UCSD-AML1 (cell line): Measurements from ENCODE around the gene CWC25.
"Not testable (repeated sequence)": the region's sequence is repeated elsewhere in the genome, so short reads cannot be mapped to it uniquely, and the experiment has no call there.

Experiments
- DNase-seq: peaks from one replicate; lab custom pipeline; 2025; ENCODE audit not compliant: unreplicated experiment; lab: John Stamatoyannopoulos, UW

Gene CWC25

DNA sequence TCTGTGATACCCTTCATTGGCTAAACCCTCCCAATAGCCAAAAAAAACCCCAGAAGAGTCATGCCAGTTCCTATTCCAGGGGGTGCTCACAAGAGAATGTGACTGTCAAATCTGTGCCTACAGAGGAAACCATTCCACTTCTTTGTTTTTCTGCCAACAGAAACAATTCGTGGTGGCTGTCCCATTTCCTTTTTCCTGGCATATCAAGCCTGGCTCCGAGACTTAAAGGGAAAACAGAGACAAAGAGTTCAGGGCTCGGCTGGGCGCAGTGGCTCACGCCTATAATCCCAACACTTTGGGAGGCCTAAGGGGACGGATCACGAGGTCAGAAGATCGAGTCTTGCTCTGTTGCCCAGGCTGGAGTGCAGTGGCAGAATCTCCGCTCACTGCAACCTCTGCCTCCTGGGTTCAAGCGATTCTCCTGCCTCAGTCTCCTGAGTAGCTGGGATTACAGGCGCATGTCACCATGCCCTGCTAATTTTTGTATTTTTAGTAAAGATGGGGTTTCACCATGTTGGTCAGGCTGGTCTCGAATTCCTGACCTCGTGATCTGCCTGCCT is 34.9 kb downstream of the CWC25 start:
- not testable (repeated sequence) for DNase-seq

DNA sequence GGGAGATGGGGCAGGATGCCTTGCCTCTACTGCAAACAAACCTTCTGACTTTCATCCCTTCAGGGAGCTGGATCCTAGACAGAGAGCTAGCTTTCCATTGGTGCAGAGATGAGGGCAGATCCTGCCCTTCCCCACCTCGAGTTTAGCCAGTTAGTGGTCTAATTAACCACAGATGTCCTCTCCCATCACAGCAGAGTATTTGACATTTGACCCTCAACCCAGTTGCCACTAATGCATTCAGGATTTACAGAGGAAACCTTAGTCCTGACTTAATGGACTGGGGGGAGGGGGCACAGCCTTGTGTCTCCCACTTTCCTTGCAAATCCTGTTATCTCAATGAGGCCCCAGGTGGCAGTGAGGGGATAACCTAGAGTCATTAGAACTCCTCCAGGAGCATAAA is 35.9 kb downstream of the CWC25 start:
- no peak for DNase-seq

DNA sequence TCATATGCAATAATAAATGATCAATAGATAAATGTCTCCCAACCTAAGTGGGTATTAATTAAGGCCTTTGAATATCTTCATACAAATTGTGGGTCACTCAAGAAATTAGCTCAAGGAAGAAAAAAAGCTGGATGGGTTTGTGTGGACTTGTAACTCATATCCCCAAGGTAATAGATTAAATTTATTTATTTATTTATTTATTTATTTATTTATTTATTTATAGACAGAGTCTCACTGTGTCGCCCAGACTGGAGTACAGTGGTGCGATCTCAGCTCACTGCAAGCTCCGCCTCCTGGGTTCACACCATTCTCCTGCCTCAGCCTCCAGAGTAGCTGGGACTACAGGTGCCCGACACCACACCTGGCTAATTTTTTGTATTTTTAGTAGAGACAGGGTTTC is 37.1 kb downstream of the CWC25 start:
- DNase-seq = not testable (repeated sequence)

DNA sequence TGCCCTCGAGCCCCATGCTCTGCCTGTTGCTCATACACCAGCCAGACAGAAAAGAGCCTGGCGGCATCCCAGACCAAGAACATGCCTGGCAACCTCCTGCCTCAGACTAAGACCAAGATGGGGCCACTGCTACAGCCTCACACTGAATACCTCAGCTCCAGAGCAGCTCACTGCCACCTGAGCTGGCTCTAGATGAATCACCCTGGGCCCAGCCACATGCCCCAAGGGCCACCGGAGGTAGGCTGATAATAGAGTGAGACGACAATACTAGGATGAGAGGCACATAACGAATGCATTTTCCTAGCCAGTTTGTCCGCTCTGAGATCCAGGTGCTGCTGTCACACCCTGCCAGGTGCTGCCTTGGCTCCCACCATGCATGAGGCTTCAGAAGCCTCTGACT is 38.7 kb downstream of the CWC25 start:
- no peak for DNase-seq

DNA sequence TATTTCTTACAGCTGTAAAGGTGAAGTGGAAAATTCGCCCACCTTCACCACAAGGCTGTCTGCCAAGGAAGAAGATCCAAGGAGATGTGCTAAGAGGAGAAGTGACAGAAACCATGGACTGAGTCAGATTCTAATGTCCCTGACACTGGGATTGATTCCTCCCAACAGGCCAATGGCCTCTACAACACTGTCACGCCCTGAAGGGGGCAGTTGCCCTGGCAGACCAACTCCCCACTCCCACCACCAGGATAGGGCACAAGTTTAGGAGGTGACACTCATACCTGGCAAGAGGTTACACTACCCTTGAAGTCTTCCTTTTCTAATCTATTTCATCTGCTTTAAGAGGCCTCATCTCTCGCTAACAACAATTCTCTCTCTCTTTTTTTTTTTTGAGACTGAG is 41.9 kb downstream of the CWC25 start:
- DNase-seq = no peak

DNA sequence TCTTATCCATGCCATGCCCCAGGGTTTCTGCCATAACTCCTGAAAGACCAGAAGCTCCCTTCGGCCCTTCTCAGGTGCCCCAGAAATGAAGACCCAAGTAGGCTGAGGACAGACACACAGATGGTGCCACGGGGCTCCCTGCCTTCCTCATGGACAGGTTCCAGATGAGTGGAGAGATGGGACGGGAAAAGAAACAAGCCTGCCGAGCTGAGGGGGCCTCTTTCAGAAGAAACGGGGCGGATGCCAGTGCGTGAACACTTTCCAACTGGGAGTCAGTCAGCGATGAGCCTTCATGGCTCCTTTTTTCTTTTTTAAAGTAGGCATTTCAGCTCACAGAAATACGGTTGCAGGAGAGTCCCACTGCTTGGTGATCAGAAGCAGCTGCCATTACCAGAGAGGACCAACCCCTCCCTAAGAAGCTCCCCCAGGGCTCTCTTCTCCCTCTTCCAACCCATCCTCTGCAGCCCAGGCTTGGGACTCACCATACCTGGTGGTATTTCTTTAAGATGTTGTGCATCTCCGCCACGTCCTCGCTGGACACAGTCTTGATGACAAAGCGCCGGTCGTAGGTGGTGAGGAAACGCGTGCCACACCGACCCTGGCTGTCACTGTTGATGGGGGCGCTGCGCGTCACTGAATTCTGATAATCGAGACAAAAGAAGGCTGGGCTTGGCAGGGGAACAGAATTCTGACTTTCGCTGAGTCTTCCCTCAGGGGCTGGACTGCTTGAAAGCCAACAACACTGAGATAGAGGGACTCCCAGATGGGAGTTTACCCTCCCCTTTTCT is 45.0 kb downstream of the CWC25 start:
- no peak for DNase-seq

DNA sequence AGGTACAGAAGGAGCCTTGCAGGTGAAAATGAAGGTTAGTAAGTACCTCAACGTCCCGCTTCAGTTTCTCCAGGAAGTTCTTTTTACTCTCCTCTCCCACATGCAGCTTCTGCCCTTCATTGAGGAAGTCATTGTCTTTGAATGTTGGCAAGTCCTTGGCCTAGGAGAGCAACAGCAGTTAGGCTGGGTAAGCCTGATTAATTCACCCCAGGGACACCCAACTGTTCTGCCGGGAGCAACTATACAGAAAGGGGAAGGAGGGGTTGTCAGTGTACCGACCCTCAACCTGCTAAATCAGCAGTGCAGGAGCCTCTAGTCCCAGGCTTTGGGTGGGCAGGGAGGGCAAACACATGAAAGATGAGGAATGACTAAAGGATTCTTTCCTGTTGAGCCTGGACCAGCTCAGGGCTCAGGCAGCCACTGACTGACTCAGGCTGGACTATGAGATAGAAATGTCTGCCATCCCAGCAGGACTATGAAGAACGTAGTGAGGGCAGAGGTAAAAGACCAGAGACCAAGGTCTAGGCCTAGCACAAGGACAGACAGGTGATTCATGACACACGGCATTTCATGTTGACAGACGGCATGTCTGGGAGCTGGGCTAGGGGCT is 47.4 kb downstream of the CWC25 start:
- DNase-seq = no peak

DNA sequence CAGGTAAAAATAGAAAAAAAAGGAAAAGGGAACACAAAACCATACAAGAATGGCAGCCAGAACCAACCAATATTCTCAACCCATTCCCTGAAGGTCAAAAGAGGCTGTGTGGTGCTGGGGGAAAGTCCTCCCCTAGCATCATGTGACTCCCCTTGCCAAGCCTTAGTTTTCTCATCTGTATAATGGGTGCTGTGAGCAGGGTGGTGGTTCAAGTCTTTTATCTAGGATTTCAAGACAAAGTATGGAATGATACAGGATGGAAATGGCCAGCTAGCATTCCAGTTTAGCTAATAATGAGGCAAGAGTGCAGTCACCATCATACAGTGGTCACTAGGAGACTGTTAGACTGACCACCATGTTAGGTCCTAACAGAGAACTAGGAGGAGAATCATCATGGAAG is 51.9 kb downstream of the CWC25 start:
- DNase-seq = no peak

DNA sequence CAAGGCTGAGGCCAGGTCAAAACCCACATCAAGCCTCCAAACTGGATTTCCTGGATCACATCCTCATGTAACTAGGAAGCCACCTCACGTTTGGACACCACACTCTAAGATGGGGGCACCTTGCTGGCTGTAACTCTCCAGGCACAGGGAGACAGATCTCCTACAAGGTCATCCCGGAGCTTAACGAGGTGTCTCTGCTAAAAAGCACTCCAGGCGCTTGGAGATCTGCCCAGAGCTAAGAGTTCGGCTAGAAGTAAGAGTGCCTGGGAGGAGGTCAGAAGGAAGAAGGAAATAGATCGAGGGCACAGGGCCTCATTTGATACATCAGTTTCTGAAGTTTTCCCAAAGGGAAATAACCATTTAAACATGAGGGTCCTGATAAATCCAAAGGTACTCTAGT is 56.7 kb downstream of the CWC25 start:
- no peak for DNase-seq

DNA sequence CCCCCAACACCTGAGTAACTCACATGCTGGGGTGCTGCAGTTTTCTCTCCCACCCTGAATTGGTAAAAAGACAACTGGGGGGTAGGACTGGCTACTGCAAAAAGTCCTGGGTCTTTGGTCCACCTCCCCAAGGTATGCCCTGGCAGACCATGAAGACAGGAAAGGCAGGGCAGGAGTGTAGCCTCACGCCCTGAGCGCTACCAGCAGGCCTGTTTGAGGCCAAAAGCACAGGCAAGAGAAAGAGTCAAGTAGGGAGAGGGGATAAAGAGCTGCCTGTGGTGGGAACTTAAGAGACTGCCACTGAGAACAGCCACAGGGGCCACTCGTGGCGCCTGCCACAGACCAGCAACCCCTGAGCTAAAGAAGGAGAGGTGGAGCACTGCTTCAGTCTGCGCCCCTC is 58.8 kb downstream of the CWC25 start:
- DNase-seq = no peak

DNA sequence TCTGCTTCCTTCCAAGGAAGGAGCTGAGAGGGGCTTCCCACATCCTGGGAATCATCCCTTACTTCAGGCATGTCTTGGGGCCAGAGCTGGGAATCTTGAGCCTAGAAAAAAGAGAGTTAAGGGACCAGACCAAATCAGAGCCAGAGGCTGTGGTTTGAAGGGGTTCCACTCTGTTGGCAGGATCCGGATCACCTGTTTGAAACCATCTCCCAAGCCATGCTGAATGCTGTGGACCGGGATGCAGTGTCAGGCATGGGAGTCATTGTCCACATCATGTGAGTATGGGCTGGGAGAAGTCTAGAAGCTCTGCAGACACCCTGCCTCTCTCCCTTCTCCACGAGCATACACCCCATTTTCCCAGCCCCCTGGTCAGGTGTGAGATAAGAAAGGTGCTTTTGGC is 62.9 kb downstream of the CWC25 start:
- DNase-seq = no peak

DNA sequence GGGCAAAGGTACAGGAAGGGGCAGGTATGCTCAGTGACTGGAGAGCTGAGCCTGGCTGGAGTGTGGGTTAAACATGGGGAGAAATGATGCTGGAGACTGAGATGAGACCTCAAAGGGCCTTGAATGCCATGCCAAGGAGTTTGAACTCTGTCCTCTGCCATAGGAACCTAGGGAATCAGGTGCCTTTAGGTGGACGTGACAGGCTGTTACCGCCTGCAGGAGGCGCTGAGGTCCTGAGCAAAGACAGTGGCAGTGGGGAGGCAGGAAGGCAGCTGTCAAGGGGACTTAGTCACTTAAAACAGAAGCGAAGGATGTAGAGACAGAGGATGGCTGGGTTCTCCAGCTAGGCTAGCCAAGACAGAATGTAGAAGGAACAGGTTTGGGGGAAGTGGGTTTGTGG is 63.5 kb downstream of the CWC25 start:
- peak; percentile 44 for DNase-seq

DNA sequence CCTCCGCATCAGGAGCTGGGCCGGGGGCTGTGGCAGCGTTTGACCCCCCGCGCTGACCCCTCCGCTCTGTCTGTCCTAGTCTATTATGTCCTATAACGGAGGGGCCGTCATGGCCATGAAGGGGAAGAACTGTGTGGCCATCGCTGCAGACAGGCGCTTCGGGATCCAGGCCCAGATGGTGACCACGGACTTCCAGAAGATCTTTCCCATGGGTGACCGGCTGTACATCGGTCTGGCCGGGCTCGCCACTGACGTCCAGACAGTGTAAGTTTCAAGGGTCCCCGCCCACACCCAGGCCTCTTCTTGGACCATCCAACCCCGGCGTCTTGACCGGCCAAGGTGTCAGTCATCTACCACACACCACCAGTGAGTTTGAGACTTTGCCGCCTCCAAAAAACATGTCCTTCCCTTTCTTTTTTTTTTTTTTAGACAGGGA is 72.0 kb downstream of the CWC25 start:
- no peak for DNase-seq

DNA sequence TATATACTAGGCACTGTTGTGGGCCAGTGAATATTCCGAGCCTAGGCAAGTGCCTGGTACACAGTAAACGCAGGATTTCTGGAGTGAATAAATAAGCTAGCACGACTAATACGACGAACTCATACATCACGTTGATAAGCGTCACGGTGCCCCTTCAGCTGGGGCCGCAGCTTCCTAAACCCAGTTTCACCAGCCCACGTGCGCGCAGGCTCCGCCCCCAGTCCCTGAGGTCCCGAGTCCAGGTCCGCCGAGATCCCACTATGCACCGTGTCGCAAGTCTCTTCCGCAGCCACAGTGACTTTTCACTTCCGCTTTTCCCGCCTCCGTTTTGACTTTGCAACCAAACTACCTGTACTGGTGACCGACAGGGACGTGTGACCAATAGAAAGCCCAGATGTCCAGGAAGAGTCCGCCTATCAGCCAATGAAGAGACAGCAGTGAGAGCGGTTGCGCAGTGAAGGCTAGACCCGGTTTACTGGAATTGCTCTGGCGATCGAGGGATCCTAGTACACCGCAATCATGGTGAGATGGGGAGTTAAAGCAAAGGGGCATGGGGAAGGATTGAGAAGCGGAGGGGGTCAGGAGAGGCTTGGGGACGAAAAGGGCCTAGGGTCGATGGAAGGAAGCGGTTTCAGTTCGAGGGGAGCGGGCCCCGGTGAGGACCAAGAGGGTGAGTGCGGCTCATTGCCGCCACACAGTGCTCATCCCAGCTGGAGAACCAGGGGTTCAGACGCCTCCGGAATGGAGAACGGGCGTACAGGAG is 72.6 kb downstream of the CWC25 start, which contains the start of gene PSMB3:
TSS of gene PSMB3 (plus strand) at position 434 of the 763 bp plus-strand sequence. CDS start at position 520, 86 bp downstream.
- peak; percentile 98 for DNase-seq

DNA sequence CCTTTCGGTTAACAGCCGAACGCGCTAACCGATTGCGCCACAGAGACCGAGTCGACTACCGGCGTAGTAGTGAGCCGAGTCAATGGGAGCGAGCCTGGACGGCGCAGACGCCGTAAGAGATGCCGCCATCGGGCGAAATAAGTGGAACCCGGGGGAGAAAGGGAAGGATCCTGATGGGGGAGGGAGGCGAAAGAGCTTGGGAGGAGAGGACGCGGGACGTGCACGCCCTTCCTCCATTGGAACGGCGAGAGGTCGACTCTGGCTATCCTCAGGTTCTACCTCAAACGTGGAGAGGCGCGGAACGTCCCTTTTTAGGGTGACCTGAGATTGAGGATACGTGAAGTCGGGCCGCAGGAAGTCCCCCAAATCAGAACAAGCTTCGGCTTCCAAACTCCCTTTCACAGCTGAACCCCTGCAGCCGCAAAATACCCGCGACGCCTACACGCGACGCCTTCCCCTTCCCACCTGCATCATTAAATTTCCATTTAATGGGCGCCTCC is 73.3 kb downstream of the CWC25 start:
- DNase-seq = peak; percentile 90

DNA sequence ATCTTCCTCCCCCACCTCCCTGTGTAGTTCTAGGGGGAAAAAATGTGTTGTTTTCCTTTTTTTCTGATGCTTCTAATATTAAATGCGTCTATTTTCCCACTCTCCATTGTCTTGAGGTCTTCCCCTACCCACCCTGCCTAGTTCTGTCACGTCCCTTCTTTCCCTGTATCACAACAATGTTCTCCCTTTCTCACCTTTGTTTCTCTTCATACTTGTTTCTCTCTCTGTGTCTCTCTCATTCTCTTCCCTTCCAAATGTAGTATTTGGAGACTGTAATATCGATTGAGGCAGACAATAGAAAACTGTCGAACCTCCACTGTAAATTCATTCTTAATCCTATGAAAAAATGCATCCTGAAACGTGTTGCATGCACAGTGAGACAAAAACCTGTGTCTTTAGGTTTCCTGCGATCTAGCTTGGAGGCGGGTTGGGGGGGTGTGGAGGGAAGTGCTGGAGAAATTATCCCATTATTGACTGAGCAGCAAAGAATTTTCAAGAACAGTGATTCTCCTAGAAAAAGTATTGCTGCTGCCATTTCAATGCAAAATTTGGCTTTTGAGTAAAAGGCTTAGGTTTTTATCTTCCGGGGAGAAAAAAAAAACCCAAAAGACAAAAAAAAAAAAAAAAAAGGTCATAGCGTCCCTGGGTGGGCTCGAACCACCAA is 73.8 kb downstream of the CWC25 start:
- no peak for DNase-seq
